ENCODE results near the gene STUM. TPM values are rescaled to one million over a fixed set of nuclear protein-coding genes. Genes with fewer than 3 reads are reported as not detected.

Gene STUM
- polyA plus RNA-seq, 1 of the 3 experiments (the other 2 are of a cell fraction) = not detected

DNA sequence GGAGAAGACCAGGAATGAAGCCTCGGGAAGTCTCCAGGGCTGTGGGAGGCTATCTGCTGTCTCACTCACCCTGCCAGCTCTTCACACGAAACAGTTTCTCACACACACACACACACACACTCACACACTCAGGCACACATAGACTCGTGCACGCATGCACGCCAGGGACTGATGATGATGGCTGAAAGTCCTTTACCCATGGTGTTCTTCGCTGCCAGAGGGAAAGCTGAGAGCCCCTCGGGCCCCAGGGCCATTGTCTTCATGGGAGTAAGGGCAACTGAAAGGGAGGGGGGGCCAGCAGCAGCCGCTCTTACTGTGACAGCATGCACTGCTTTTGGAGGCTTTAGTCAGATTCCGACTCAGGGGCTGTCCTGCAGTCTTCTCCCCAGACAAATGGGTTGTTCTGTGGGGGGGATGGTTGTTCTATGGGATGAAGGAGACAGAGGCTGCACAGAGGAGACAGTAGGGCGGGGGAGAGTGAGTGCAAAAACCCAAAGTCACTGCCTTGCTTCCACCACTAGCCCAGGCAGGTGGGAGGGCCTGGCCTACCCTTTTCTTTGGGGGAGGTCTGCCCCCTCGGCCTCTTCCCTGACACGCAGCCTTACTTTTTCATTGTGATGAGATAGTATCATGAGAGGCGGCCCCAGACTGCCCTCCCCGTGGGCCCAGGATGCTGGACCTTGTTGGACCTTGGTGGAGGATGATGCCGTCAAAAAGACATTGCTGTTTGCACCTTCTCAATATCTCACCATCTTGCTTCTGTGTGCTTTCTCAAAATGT, 29.0 kb downstream of the STUM start (continued):
- TF ChIP-seq, protein P1, sequence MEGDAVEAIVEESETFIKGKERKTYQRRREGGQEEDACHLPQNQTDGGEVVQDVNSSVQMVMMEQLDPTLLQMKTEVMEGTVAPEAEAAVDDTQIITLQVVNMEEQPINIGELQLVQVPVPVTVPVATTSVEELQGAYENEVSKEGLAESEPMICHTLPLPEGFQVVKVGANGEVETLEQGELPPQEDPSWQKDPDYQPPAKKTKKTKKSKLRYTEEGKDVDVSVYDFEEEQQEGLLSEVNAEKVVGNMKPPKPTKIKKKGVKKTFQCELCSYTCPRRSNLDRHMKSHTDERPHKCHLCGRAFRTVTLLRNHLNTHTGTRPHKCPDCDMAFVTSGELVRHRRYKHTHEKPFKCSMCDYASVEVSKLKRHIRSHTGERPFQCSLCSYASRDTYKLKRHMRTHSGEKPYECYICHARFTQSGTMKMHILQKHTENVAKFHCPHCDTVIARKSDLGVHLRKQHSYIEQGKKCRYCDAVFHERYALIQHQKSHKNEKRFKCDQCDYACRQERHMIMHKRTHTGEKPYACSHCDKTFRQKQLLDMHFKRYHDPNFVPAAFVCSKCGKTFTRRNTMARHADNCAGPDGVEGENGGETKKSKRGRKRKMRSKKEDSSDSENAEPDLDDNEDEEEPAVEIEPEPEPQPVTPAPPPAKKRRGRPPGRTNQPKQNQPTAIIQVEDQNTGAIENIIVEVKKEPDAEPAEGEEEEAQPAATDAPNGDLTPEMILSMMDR (IDR thresholded peaks at IDR 0.05) = no peak
- TF ChIP-seq TAF1 (IDR thresholded peaks at IDR 0.05; ENCODE audit: borderline replicate concordance, low read depth, low read length) (no peak), GATA2 (CRISPR knock-in tag; IDR thresholded peaks at IDR 0.05) (no peak), FOXM1 (IDR thresholded peaks at IDR 0.05; ENCODE audit: low read depth) (no peak), EP300 (IDR thresholded peaks at IDR 0.05; ENCODE audit: borderline replicate concordance in 1 of 2, low read depth in 1 of 2, low read length in 1 of 2) (no peak)
- TF ChIP-seq, protein P2, sequence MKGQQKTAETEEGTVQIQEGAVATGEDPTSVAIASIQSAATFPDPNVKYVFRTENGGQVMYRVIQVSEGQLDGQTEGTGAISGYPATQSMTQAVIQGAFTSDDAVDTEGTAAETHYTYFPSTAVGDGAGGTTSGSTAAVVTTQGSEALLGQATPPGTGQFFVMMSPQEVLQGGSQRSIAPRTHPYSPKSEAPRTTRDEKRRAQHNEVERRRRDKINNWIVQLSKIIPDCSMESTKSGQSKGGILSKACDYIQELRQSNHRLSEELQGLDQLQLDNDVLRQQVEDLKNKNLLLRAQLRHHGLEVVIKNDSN (IDR thresholded peaks at IDR 0.05; ENCODE audit: borderline replicate concordance, low read depth) = no peak

DNA sequence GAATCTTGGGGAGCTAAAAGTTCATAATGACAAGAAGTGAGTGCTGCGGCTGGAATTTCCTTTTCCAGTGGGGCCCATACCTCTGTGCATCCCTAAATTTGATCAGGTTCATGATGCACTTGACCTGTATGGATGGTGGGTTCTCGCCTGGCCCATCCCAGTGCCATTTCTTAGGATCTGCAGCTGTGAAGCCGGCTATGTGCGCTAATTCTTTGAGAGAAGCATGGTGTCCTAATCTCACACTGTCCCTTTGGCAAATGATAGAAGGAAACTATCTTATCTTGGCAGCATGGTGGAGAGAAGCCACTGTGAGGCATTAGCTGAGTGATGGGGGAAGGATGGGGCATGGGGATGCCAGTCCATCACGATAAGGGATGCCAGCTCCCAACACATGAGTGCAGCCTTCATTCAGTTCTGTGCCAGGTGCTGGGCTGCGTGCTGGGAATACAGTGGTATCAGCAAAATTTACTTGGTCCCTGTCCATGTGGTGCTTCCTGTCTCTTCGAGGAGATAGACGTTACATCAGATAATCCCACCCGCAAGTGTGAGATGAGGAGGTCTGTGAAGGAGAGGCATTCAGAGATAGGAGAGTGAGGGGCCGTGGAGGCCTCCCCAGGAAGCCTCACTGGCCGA, 30.5 kb downstream of the STUM start:
- Histone ChIP-seq H3K9me3 (no peaks in the 10 kb centered on the region), H3K9me2 (no peaks in the 10 kb centered on the region), H3K4me1 (ENCODE audit: control insufficient read depth in 1 of 2, insufficient read depth in 2 of 2, low read depth in 1 of 2, low read length in 1 of 2) (peaks cover 0 to 9% of the 10 kb centered on the region in 2 experiments; a peak in 1 of 4 replicates), H4K20me1 (ENCODE audit: insufficient read depth) (no peaks in the 10 kb centered on the region), H3K36me3 (replicated peaks in 1 of 2; ENCODE audit: control insufficient read depth in 1 of 2, insufficient read depth in 2 of 2, low read length in 1 of 2) (no peaks in the 10 kb centered on the region), H3K9ac (no peak overlapping the region), H3K27ac (ENCODE audit: low read depth in 2 of 2, low read length in 1 of 2) (no peak overlapping the region), H3K27me3 (ENCODE audit: insufficient read depth) (no peaks in the 10 kb centered on the region), H3F3A (replicated peaks; ENCODE audit: insufficient read depth) (no peaks in the 10 kb centered on the region), H2AFZ (ENCODE audit: low read depth) (no peak overlapping the region), H3K79me2 (ENCODE audit: insufficient read depth) (no peaks in the 10 kb centered on the region), H3K4me2 (no peak overlapping the region), H3K4me3 (ENCODE audit: low read depth in 2 of 2, low read length in 1 of 2) (no peak overlapping the region)
- ChIA-PET CTCF (interaction anchor here (1.2 to 3.5 kb wide), 2 partner anchors 29 to 30 kb away, joined by 4 to 12 read pairs; partner anchors contain the start of gene STUM), POLR2A (no interaction called here)
- no peak for DNase-seq
- TF ChIP-seq TAF1 (IDR thresholded peaks at IDR 0.05; ENCODE audit: borderline replicate concordance, low read depth, low read length) (no peak), RFX5 (IDR thresholded peaks at IDR 0.05; ENCODE audit: low read length) (no peak), EP300 (IDR thresholded peaks at IDR 0.05; ENCODE audit: borderline replicate concordance in 1 of 2, low read depth in 1 of 2, low read length in 1 of 2) (no peak), FOSL2 (IDR thresholded peaks at IDR 0.05; ENCODE audit: borderline replicate concordance, low read depth) (no peak), SMC3 (IDR thresholded peaks at IDR 0.05; ENCODE audit: low read depth, low read length) (no peak), YY1 (IDR thresholded peaks at IDR 0.05; ENCODE audit: low read depth) (no peak), TEAD4 (IDR thresholded peaks at IDR 0.05; ENCODE audit: borderline replicate concordance, insufficient read depth) (no peak), CHD2 (IDR thresholded peaks at IDR 0.05; ENCODE audit: low read length, partially characterized antibody) (no peak)
- TF ChIP-seq, protein P1 (IDR thresholded peaks at IDR 0.05) = no peak
- TF ChIP-seq, protein P3, sequence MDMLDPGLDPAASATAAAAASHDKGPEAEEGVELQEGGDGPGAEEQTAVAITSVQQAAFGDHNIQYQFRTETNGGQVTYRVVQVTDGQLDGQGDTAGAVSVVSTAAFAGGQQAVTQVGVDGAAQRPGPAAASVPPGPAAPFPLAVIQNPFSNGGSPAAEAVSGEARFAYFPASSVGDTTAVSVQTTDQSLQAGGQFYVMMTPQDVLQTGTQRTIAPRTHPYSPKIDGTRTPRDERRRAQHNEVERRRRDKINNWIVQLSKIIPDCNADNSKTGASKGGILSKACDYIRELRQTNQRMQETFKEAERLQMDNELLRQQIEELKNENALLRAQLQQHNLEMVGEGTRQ (IDR thresholded peaks at IDR 0.05; ENCODE audit: borderline replicate concordance, low read depth, low read length) = no peak
- 62% methylated on average over 10 of the region's 11 CpGs for WGBS (ENCODE audit: low lambda C conversion rate)
